Astrocyte of the hippocampus (primary cell): Measurements from ENCODE around the gene BDH1.
"Not testable (repeated sequence)": the region's sequence is repeated elsewhere in the genome, so short reads cannot be mapped to it uniquely, and the experiment has no call there.

Experiments used
- DNase-seq: peaks from one replicate; pipeline ENCODE4 v3.0.0; 2011; ENCODE audit warnings: low read depth, low spot score

The BDH1 gene

GRCh38 chr3:197487911-197488391 lies 67.8 kb downstream of the BDH1 start:
- peak; percentile 98 for DNase-seq

GRCh38 chr3:197486861-197487260 lies 68.9 kb downstream of the BDH1 start:
- DNase-seq, result no peak

DNA sequence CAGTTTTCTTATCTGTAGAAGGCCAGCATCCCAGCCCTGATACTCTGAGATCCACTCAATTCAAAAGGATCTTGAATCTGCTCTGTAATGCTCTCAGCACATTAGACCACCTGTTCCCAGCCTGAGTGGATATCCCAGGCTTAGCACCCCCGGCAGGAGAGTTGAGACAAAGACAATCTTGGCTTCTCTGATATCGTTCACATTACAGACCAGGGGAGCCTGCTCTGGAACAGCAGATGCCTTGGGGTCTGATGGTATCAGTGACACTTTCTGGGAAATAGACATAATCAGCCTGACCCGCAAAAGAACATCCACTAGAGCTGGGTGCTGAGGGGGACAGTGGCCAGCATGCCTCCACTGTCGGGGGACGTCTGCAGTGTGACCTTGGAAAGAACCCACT lies 70.6 kb downstream of the BDH1 start:
- DNase-seq, result no peak

- no peak for DNase-seq
These were observed 71.4 kb downstream of the BDH1 start for GRCh38 chr3:197484204-197484901.

- DNase-seq, result peak; percentile 84
These were observed 73.8 kb downstream of the BDH1 start for GRCh38 chr3:197482001-197482400.

DNA sequence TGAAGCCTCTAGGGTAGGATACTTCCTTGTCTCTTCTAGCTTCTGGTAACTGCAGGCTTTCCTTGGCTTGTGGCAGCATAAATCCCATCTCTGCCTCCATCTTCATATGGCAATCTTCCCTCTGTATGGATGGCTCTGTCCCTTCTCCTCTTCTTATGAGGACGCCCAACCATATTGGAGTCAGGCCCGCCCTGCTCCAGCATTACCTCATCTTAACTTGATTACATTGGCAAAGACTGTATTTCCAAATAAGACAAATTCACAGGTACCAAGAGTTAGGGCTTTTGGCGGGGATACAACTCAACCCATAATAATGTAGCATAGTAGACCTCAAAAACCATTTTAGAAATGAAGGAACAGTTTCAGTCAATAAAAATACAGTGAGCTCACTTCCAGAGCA lies 75.4 kb downstream of the BDH1 start:
- no peak for DNase-seq

DNA sequence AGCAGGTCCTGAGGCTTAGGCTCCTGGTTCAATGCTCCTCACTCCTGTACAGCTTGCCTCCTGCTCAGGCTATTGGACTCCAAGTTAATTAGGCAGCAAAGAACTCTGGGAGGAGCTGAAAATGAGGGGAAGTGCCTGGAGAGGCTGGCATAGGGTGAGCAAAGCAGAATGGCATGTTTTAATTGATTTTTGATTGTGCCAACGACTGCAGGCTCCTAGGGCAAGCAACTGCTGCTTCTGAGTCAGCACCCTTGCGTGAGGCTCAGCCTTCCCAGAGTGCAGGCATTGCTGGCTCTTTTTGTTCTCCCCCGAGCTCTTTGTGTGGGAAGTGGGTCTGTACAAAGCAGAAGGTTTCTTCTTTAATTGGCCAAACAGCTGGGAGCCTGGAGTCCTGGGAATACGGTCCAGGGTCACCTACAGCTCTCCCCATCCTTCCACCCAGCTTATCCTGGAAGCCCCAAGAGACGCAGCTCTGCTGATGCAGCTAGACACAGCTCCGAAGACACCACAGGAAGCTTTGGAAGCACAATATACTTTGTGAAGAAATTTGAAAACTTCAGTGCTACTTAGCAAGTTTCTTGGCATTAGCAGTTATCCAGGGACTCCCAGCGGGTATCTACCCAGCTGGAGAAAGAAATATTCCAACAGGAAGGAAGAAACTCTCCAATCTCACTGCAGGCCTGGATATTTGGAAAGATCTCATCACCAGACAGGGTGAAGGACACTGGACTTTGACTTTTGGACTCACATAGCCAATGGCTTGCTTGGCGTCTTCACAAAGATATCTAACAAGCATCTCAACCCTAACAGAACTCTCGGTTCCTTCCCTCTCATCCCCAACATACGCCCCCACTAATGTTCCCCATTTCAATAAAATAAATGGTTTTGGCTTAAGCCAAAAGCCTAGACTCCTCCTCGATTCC lies 76.8 kb downstream of the BDH1 start:
- DNase-seq, result peak; percentile 94

DNA sequence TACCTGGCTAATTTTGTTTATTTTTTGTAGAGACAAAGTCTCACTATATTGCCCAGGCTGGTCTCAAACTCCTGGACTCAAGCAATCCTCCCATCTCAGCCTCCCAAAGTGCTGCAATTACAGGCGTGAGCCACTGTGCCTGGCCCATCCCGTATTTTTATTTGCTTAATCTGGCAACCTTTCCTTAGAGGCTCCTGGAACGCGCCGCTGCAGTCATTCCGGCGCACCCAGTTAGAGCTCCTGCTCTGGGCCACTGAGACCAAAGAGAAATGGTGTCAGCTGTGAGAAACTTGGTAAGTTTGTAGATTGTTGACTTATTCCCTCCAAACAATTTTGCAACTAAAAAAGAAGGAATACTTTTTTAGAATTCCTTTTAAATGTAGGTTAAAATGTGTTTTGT lies 78.0 kb downstream of the BDH1 start:
- not testable (repeated sequence) for DNase-seq

- DNase-seq, result no peak
These were observed 79.7 kb downstream of the BDH1 start for GRCh38 chr3:197475997-197476525.

DNA sequence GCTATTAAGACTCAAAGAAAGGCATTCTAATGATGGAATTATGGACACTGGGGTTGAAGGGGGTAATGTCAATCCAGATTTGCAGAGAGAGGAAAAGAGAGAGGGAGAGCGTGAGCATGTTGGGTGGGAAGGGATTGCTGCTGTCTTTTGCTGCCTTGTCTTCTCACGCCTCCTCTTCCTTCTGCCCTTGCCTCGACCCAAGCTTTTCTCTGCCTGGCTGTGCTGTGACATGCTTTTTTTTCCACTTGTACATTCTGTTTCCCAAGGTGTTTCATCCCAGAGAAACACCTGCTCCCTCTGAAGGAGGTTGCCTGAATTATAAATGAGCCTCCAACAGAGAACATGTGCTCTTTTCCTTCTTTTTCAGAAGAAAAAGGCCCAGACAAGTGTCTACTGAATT lies 80.3 kb downstream of the BDH1 start:
- no peak for DNase-seq

- no peak for DNase-seq
These were observed 83.6 kb downstream of the BDH1 start for GRCh38 chr3:197472151-197472550.

DNA sequence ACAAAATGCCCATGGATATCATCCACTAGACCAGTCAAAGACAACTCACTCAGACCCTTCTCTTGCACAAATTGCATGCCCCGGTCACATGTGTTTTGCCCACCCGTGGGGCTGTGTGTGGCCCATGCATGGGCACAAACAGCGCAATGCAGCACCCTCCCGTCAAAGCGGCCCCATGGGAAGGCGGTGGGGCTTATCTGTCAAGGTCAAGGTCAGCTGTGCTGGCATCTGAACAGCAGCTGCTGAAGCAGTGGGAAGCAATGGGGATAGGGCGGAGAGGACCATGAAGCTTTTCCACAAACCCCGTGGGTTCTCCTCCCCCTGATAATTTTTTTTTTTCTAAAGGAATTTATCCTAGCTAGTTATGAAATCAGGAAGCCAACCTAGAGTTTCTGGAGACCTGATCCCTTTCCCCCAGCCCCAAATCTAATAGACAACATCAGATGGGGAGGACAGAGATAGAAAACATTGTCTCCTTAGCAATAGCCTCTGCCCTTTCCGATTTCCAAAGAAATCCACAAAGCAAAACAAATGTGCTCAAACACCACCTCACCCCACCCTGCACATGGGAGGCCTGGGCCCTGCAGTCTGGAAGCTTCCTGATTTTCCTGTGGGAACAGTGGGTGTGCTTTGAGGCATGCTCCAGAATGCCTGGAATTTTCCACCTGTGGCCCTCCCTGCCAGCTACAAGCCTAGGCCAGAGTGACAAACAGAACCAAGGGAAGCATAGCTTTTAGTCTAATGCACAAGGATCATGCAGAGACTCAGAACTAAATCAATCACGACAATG lies 84.4 kb downstream of the BDH1 start:
- no peak for DNase-seq

GRCh38 chr3:197468866-197469382 lies 86.8 kb downstream of the BDH1 start:
- DNase-seq, result no peak

- DNase-seq, result no peak
These were observed 87.6 kb downstream of the BDH1 start for GRCh38 chr3:197468167-197468566.

GRCh38 chr3:197466586-197467399 lies 89.0 kb downstream of the BDH1 start:
- peak; percentile 71 for DNase-seq

- DNase-seq, result no peak
These were observed 89.7 kb downstream of the BDH1 start for GRCh38 chr3:197465996-197466549.

DNA sequence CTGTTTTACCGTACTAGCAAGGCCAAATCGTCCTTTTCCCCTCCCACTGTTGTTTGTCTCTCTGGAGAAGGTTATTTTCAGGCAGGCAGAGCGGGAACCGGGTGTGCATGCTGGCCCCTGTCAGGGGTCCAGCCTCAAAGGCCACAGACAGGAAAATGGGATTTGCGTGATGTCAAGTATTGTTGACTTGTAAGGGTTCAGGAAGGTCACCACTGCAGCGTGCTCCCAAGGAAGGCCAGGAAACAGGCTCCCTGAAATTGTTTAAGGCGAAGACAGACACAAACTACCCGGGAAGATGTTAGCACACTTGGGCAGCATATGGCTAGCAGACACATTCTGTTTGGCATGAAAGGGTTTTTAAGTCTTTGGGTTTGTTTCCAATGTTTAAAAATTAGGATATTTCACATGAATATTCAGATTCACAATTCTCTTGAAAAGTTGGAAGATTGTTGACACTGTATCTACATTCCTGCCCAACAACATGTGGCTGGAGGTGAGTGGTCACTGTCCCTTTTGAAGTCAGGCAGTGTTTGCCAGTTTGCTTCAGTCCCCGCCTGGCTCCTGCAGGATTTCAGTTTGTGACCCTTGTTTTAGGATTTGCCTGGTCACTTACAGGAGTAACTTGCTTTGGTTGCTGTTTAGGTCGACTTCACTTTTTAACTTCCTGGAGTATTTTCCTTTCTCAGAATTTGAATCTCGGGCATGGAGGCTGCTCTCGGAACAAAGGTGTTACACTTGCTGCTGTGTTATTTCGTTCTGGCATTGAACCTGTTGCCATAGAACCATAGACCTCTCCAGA lies 90.4 kb downstream of the BDH1 start:
- no peak for DNase-seq

- DNase-seq, result no peak
These were observed 91.0 kb downstream of the BDH1 start for GRCh38 chr3:197464794-197465193.

GRCh38 chr3:197463279-197463678 lies 92.5 kb downstream of the BDH1 start:
- DNase-seq, result peak; percentile 45
